K562 (cell line): ENCODE data around the gene IFNGR2. TPM values are rescaled to one million over a fixed set of nuclear protein-coding genes. Genes with fewer than 3 reads are reported as not detected.
"Not testable (repeated sequence)": the region's sequence is repeated elsewhere in the genome, so short reads cannot be mapped to it uniquely, and the experiment has no call there.

Experiments used
- ATAC-seq: fragments of 200-7000 bp; cut with Tn5 transposase; 3 replicates; pipeline ENCODE4 v1.9.1; 2020; ENCODE audit warnings: moderate library complexity
- BruUV-seq: library from RNA; stranded (reverse); fragments of 400-500 nt; replicated peaks from 2 replicates; lab custom pipeline; 2021; lab: Mats Ljungman, UMichigan
- CTCF ChIA-PET: fragments of 300-600 bp; formaldehyde crosslinking; extraction: SDS; loops from one replicate; lab custom pipeline; 2021; ENCODE audit warnings: low intra/inter-chr PET ratio; lab: Yijun Ruan, JAX
- POLR2A ChIA-PET: fragments of 300-600, 350-650 bp; sonication (Branson Sonifier 250); formaldehyde crosslinking; extraction: SDS; loops from one replicate; lab custom pipeline; 2021; ENCODE audit warnings: antibody characterized with exemption, inconsistent platforms; lab: Yijun Ruan, JAX
- DNase-seq, 4 experiments: peaks; one replicate each; pipeline versions ENCODE4 v3.0.0 to v3.0.0-alpha.2; 2011 to 2018; ENCODE audit warnings: low spot score in 3 of 4, mixed read lengths in 3 of 4; ENCODE audit errors: extremely low read depth in 1 of 4
- FAIRE-seq: peaks from 2 replicates; lab custom pipeline; 2011; peaks lifted over from hg19 to GRCh38; lab: Jason Lieb, UNC
- H2AFZ ChIP-seq: 2 replicates; pipeline ENCODE4 v1.6.0; 2011; ENCODE audit warnings: low read depth, low read length, control low read depth, inconsistent platforms
- H3K27ac ChIP-seq: fragments of 200-600 bp; 3 replicates; pipeline ENCODE4 v1.8.0; 2011; ENCODE audit warnings: low read depth, mild to moderate bottlenecking, control low read depth, inconsistent platforms, low read length, moderate library complexity, mixed read lengths; ENCODE audit errors: extremely low read depth
- H3K27me3 ChIP-seq, 2 experiments: fragments of 300-600 bp in 1 of 2; 2 replicates in 1 of 2; 3 replicates in 1 of 2; pipeline versions ENCODE4 v1.6.0 to v1.8.0; 2011; ENCODE audit warnings: inconsistent platforms in 2 of 2, low read length in 2 of 2, mild to moderate bottlenecking in 1 of 2, mixed read lengths in 1 of 2, moderate library complexity in 1 of 2; ENCODE audit not compliant: control insufficient read depth in 2 of 2, insufficient read depth in 2 of 2
- H3K36me3 ChIP-seq: fragments of 300-600 bp; 3 replicates; pipeline ENCODE4 v1.8.0; 2011; ENCODE audit warnings: mild to moderate bottlenecking, low read length, inconsistent platforms; ENCODE audit not compliant: control insufficient read depth, insufficient read depth
- H3K4me1 ChIP-seq, 2 experiments: fragments of 200-600 bp in 1 of 2; replicated peaks in 1 of 2; 2 replicates in 1 of 2; 3 replicates in 1 of 2; pipeline versions ENCODE4 v1.5.1 to v1.8.0; 2011; ENCODE audit warnings: inconsistent platforms in 2 of 2, low read length in 2 of 2, mild to moderate bottlenecking in 1 of 2, mixed read lengths in 1 of 2, moderate library complexity in 1 of 2; ENCODE audit not compliant: control insufficient read depth in 2 of 2, insufficient read depth in 2 of 2
- H3K4me2 ChIP-seq: 2 replicates; pipeline ENCODE4 v1.6.1; 2011; ENCODE audit warnings: low read length, control low read depth, inconsistent platforms, mixed read lengths; ENCODE audit not compliant: insufficient read depth
- H3K4me3 ChIP-seq: fragments of 200-600 bp; sonication (generic), shearing (Covaris generic); 2 replicates; pipeline ENCODE4 v1.5.1; 2016; ENCODE audit warnings: control low read depth, inconsistent platforms
- H3K79me2 ChIP-seq: fragments of 200-600 bp; 3 replicates; pipeline ENCODE4 v1.8.0; 2011; ENCODE audit warnings: low read length, inconsistent platforms; ENCODE audit not compliant: control insufficient read depth, insufficient read depth
- H3K9ac ChIP-seq, 2 experiments: 2 replicates each; pipeline versions ENCODE4 v1.6.0 to v1.6.1; 2011; ENCODE audit warnings: low read depth in 2 of 2, low read length in 2 of 2, control low read depth in 1 of 2, inconsistent platforms in 1 of 2, mild to moderate bottlenecking in 1 of 2, mixed read lengths in 1 of 2; ENCODE audit not compliant: insufficient read depth in 1 of 2
- H3K9me1 ChIP-seq: one replicate; pipeline ENCODE4 v1.6.0; 2011; ENCODE audit warnings: inconsistent platforms, mild to moderate bottlenecking, low read length, moderate library complexity; ENCODE audit not compliant: control insufficient read depth, insufficient read depth
- H3K9me3 ChIP-seq: replicated peaks from 2 replicates; pipeline ENCODE4 v1.5.1; 2011; ENCODE audit warnings: low read depth, low read length, inconsistent platforms; ENCODE audit not compliant: control insufficient read depth, insufficient read depth
- H4K20me1 ChIP-seq: replicated peaks from 2 replicates; pipeline ENCODE4 v1.6.1; 2011; ENCODE audit warnings: low read length, inconsistent platforms, mixed read lengths; ENCODE audit not compliant: control insufficient read depth, insufficient read depth
- CEBPG ChIP-seq, 3 experiments: fragments of 200-800 bp in 1 of 3; sonication (Bioruptor generic) in 1 of 3; sonication (generic) in 1 of 3; formaldehyde crosslinking in 1 of 3; IDR thresholded peaks in 2 of 3; conservative IDR thresholded peaks in 1 of 3; 2 replicates each; pipeline versions ENCODE4 v1.6.1 to v1.8.0; 2016 to 2022; ENCODE audit warnings: missing compliant biosample characterization in 2 of 3, missing genetic modification characterization in 2 of 3, mild to moderate bottlenecking in 1 of 3, missing genetic modification reagents in 1 of 3
- ETV1 ChIP-seq: fragments of 450-650 bp; conservative IDR thresholded peaks from 2 replicates; pipeline ENCODE4 v1.6.1; 2016; ENCODE audit warnings: missing genetic modification characterization, control low read depth, low read depth, missing compliant biosample characterization
- KLF13 ChIP-seq: fragments of 450-650 bp; IDR thresholded peaks from 2 replicates; pipeline ENCODE4 v1.6.1; 2016; ENCODE audit warnings: missing genetic modification characterization, low read depth, mild to moderate bottlenecking, missing compliant biosample characterization, moderate library complexity, borderline replicate concordance
- L3MBTL2 ChIP-seq: fragments of 450-650 bp; IDR thresholded peaks from 2 replicates; pipeline ENCODE4 v1.6.1; 2016; ENCODE audit warnings: mild to moderate bottlenecking, moderate library complexity
- MGA ChIP-seq: fragments of 450-650 bp; IDR thresholded peaks from 2 replicates; pipeline ENCODE4 v1.6.1; 2016; ENCODE audit warnings: mild to moderate bottlenecking, moderate library complexity
- MNT ChIP-seq, 2 experiments: fragments of 450-650 bp; conservative IDR thresholded peaks; 2 replicates each; pipeline ENCODE4 v1.6.1; 2017; ENCODE audit warnings: mild to moderate bottlenecking in 2 of 2, moderate library complexity in 2 of 2
- NFE2 ChIP-seq: IDR thresholded peaks from 2 replicates; pipeline ENCODE4 v1.6.1; 2014; ENCODE audit warnings: antibody characterized with exemption, low read depth
- WGBS: fragments of 100-300 bp; shearing (Covaris generic); methylation state at CpG from one replicate; pipeline ENCODE4 v1.1.6; 2016; ENCODE audit warnings: low coverage, mixed read lengths; ENCODE audit not compliant: insufficient coverage; ENCODE audit errors: missing lambda C conversion rate; 5-methylcytosine and 5-hydroxymethylcytosine counted together
- in situ Hi-C: fragments of 300-500 bp; cut with MboI; formaldehyde crosslinking; loops from 4 replicates; pipeline ENCODE4 v1.15.0; 2018; ENCODE audit warnings: inconsistent platforms, mixed read lengths
- intact Hi-C: fragments of 100-400 bp; cut with micrococcal nuclease; formaldehyde crosslinking; loops from 2 replicates; pipeline ENCODE4 v1.14.2; 2022
- polyA plus RNA-seq, 8 experiments: library from polyadenylated mRNA; depleted of rRNA in 4 of 8; stranded (reverse) in 5 of 8; unstranded in 3 of 8; fragments of >200 nt; fragmentation: Nextera tagmentation in 2 of 8; fragmentation: Illumina TruSeq in 1 of 8; extraction: Ambion mirVana in 2 of 8; extraction: Trizol in 1 of 8; gene quantifications; 2 replicates each; pipeline versions ENCODE4 v1.2.1 to v1.2.3, GENCODE V29; 2011 to 2014; ENCODE audit warnings: inconsistent platforms in 1 of 8, missing spikeins in 1 of 8
- total RNA-seq, 7 experiments: library from RNA; depleted of rRNA in 6 of 7; stranded (reverse); fragments of >200 nt in 6 of 7; fragmentation: Illumina TruSeq in 2 of 7; extraction: Trizol in 2 of 7; gene quantifications; 2 replicates each; pipeline versions ENCODE4 v1.2.1 to v1.2.3, GENCODE V29; 2011 to 2021; ENCODE audit warnings: low replicate concordance in 1 of 7

Gene IFNGR2
- total and polyA plus RNA-seq, 9 of the 15 experiments (the other 6 are each of a cell fraction or from before 2014, with no cell fraction given) = 6.7 to 58.0 (median 28.5) TPM

- H4K20me1 ChIP-seq, BruUV-seq, H3K9me1 ChIP-seq, H3K79me2 ChIP-seq, H3K36me3 ChIP-seq, H3K4me2 ChIP-seq, CTCF ChIA-PET, FAIRE-seq, H3K4me3 ChIP-seq, H3K9me3 ChIP-seq: not testable (repeated sequence)
- in situ Hi-C loops (loop anchor here (5.0 kb wide), 1 partner anchor 183 kb away; no protein-coding TSS in a partner anchor), intact Hi-C loops (loop anchor here (10.0 kb wide), 1 partner anchor 545 kb away; no protein-coding TSS in a partner anchor)
- H3K27me3 ChIP-seq = peaks cover 6 to 14% of the 10 kb centered on the region in 2 experiments; a peak in 2 of 5 replicates
- peak overlapping the region; percentile 63; the same call in 2 of the 3 replicates for H3K27ac ChIP-seq
- DNase-seq (peak in 1 of 4 experiments; percentile 37), ATAC-seq (peak; percentile 26; the same call in 2 of the 3 replicates)
- POLR2A ChIA-PET = interaction anchor here (0.6 to 1.3 kb wide), 2 partner anchors 12 to 71 kb away, joined by 3 read pairs; no protein-coding TSS in a partner anchor
- peak overlapping the region; percentile 73 for H2AFZ ChIP-seq
- H3K9ac ChIP-seq = peak overlapping the region in 1 of 2 experiments; percentile 40; a peak in 1 of 4 replicates
- WGBS = 60% methylated on average over 1 of the region's 1 CpG
- H3K4me1 ChIP-seq = peaks cover 14 to 27% of the 10 kb centered on the region in 2 experiments
- TF ChIP-seq KLF13 (tag) (0 out of 2 replicates have a peak, but pooled peaks have one; percentile 10), MGA (peak; percentile 54; the same call in 1 of the 2 replicates), NFE2 (0 out of 2 replicates have a peak, but pooled peaks have one; percentile 1), ETV1 (peak; percentile 56; the same call in 1 of the 2 replicates), CEBPG (CRISPR knock-in tag; IDR thresholded peaks at IDR 0.05) (peak; percentile 71), CEBPG (tag; conservative IDR thresholded peaks at IDR 0.05 in 1 of 2, IDR thresholded peaks at IDR 0.05 in 1 of 2) (peak; percentile 88 to 90), L3MBTL2 (peak; percentile 51), MNT (conservative IDR thresholded peaks at IDR 0.05) (peak in 1 of 2 experiments; percentile 21; a peak in 1 of 4 replicates)
These were observed 23.3 kb upstream of the IFNGR2 start for GRCh38 chr21:33379934-33380333.
